SK-N-SH treated with all-trans-retinoic acid at 6 μM for 48 hours (cell line): ENCODE data around the gene NKX1-1.

ENCODE experiments used
- ARNTL ChIP-seq: fragments of 450-650 bp; formaldehyde crosslinking; IDR thresholded peaks from 2 replicates; pipeline ENCODE4 v1.5.0; 2020; ENCODE audit warnings: low read depth, mild to moderate bottlenecking, moderate library complexity, borderline replicate concordance
- ESRRG ChIP-seq: fragments of 250-450 bp; sonication (Bioruptor Pico); IDR thresholded peaks from 2 replicates; pipeline ENCODE4 v1.6.1; 2021; ENCODE audit warnings: mild to moderate bottlenecking
- GLIS3 ChIP-seq: fragments of 250-450 bp; sonication (Bioruptor Pico); IDR thresholded peaks from 2 replicates; pipeline ENCODE4 v1.5.0; 2020; ENCODE audit warnings: mild to moderate bottlenecking, moderate library complexity
- ISL1 ChIP-seq: fragments of 250-450 bp; sonication (Bioruptor Pico); IDR thresholded peaks from 2 replicates; pipeline ENCODE4 v2.1.2; 2022; ENCODE audit warnings: mild to moderate bottlenecking, moderate library complexity
- PATZ1 ChIP-seq: fragments of 250-450 bp; sonication (Bioruptor Pico); IDR thresholded peaks from 2 replicates; pipeline ENCODE4 v1.8.0; 2020; ENCODE audit warnings: mild to moderate bottlenecking, moderate library complexity, borderline replicate concordance
- SNAI2 ChIP-seq: fragments of 250-450 bp; sonication (Bioruptor Pico); IDR thresholded peaks from 2 replicates; pipeline ENCODE4 v1.5.0; 2020; ENCODE audit warnings: mild to moderate bottlenecking, moderate library complexity
- ZFP30 ChIP-seq: fragments of 450-650 bp; formaldehyde crosslinking; IDR thresholded peaks from 2 replicates; pipeline ENCODE4 v1.5.0; 2022; ENCODE audit warnings: mild to moderate bottlenecking, moderate library complexity
- ZNF565 ChIP-seq: fragments of 450-650 bp; formaldehyde crosslinking; conservative IDR thresholded peaks from 2 replicates; pipeline ENCODE4 v1.5.0; 2020; ENCODE audit warnings: low read depth, mild to moderate bottlenecking, moderate library complexity

- TF ChIP-seq PATZ1 (no peak), ESRRG (no peak), ZNF565 (no peak), SNAI2 (CRISPR knock-in tag) (no peak), ISL1 (CRISPR knock-in tag) (no peak), GLIS3 (CRISPR knock-in tag) (no peak), ZFP30 (CRISPR knock-in tag) (no peak), ARNTL (no peak)
These were observed 39.6 kb downstream of the NKX1-1 start for GRCh38 chr4:1366371-1367229.
